GM10266 (cell line): ENCODE results near the gene ADGRB2.

Source experiments
- DNase-seq: peaks from one replicate; pipeline ENCODE4 v3.0.0; 2012; ENCODE audit errors: extremely low spot score
- TF ChIP-seq, protein P1 (sequence below): IDR thresholded peaks from 2 replicates; pipeline ENCODE4 v1.5.1; 2012; ENCODE audit warnings: mild to moderate bottlenecking, low read depth; ENCODE audit not compliant: control insufficient read depth, insufficient read depth; ENCODE audit errors: missing control alignments

The ADGRB2 gene

DNA sequence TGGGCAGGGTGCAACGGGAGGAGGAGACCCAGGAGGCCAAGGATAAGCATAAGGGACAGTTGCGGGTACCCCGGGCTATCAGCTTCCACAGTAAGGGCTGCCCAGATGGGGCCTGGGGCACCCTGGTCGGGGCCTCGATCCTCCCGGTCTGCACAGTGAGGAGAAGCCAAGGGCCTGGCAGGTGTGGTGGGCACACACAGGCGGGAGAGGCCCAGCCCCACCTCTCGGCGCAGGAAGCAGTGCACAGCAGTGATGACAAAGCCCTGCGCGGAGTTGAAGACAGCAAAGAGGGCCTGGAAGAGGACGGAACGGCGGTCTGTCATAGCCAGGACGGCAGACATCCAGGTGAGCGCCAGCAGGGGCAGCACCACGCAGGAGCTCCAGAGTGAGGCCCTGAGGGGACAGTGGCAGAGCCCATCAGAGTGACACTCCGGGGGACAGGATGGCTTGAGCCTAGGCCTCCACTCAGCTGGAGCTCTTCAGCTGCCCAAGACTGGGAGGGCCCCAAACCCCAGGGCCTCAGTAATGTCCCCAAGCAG is 31.3 kb downstream of the ADGRB2 start:
- DNase-seq: no peak
- TF ChIP-seq, protein P1, sequence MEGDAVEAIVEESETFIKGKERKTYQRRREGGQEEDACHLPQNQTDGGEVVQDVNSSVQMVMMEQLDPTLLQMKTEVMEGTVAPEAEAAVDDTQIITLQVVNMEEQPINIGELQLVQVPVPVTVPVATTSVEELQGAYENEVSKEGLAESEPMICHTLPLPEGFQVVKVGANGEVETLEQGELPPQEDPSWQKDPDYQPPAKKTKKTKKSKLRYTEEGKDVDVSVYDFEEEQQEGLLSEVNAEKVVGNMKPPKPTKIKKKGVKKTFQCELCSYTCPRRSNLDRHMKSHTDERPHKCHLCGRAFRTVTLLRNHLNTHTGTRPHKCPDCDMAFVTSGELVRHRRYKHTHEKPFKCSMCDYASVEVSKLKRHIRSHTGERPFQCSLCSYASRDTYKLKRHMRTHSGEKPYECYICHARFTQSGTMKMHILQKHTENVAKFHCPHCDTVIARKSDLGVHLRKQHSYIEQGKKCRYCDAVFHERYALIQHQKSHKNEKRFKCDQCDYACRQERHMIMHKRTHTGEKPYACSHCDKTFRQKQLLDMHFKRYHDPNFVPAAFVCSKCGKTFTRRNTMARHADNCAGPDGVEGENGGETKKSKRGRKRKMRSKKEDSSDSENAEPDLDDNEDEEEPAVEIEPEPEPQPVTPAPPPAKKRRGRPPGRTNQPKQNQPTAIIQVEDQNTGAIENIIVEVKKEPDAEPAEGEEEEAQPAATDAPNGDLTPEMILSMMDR: no peak

DNA sequence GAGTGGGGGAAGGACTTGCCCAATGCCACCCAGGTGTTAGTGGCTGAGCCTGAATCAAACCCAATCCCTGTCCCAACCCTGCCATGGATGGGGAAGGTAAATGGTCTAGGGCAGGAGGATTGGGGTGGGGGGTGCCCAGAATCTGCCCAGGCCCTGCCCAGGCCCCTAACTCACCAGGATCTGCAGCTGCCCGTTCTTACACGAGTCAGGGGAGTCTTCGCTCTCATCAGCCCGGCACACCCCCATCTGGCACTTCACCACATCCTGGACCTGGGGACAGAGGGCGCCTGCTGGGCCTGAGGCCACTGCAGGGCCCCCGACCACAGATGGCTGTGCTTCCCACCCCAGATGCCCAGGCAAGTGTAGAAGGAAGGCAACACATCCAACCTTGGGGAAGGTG is 31.8 kb downstream of the ADGRB2 start:
- DNase-seq: no peak
- TF ChIP-seq, protein P1: no peak

DNA sequence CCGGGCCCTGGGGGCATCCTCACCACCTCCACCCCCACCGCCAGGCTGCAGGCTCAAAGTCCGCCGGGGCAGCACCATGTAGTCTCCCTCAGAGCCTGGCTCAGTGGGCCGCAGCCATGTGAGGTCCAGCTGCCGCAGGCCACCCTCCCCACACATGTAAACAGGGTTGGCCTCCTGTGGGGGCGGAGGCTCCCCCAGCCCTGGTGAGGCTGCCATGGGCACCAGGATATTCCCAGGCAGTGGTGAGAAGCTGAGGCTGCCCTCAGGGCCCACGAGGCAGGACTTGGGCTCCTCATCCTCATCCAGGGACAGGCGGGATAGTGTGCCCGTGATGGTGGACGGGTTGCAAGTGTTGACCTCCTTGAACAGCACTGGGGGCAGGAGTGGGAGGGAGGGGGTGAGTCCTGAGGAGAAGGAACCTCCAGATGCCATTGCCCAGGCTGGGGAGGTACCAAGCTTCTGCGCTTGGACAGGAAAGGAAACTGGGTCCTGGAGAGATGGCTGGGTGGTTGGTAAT is 33.0 kb downstream of the ADGRB2 start:
- no peak for DNase-seq
- TF ChIP-seq, protein P1: no peak

DNA sequence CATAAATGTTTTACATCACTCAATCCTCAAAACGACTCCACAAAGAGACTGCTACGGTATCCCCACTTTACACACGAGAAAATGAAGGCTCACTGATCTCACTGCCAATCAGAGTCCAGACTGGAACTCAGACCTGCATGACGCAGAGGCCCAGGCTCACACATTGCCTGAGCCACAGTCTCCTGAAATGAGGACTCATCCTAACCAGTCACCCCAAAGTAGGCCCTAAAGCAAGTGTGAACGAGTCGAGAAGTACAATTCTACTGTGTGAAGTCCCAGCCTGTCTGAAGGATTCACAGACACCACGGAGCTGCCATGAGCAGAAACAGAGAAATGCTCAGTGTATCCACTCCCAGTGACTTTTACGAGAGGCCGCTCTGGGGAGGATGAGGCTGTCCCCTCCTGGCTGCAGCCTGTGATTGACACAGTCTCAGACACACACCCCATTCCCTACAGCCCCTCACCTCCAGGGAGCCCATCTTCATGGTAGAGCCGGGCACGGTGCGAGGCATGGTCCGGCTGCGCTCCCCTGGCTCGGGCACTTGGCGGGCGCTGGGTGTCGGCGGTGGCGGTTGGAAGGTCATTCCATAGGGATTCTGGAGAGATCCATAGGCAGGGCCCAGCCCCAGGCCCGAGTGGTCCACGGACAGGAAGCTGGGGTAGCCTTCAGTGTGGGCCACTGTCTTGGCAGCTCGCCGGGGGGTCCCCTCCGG is 33.6 kb downstream of the ADGRB2 start:
- DNase-seq: no peak
- TF ChIP-seq, protein P1: no peak

DNA sequence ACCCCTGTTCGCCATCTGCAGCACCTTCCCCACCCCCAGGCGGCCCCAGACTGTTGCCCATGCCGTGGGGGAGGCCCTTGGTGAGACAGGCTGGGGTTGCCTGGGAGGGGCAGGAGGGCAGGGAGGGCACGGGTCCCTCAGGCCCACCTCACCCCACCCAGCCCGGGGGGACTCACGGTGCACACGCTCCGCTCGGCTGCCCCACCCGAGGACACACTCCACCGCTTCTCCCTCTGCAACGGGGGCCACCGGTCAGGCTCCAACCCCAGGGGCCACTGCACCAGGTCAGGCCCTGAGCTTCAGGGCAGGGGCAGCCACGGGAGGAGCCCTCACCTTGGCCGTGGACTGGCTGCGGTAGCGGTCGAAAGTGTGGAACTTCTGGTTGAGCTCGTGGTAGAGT is 36.3 kb downstream of the ADGRB2 start:
- TF ChIP-seq, protein P1: no peak
- no peak for DNase-seq

DNA sequence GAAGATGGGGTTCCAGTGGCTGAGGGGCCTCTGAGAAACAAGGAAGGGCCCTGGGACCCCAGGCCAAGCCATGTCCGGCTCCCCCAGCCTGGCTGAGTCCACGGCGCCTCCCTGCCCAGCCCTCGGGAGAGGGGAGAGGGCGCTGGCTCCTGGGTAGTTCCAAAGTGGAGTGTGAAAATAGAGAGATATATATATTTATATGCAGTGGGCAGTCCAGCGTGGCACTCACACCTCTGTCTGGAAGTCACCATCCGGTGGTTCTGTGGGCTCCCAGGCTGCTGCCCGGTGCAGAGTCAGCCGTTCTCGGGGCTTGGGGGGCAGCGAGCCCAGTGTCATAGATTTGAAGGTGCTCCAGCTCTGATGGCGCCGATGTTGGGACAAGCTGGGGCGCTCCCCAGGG is 36.9 kb downstream of the ADGRB2 start:
- TF ChIP-seq, protein P1: no peak
- DNase-seq: no peak

DNA sequence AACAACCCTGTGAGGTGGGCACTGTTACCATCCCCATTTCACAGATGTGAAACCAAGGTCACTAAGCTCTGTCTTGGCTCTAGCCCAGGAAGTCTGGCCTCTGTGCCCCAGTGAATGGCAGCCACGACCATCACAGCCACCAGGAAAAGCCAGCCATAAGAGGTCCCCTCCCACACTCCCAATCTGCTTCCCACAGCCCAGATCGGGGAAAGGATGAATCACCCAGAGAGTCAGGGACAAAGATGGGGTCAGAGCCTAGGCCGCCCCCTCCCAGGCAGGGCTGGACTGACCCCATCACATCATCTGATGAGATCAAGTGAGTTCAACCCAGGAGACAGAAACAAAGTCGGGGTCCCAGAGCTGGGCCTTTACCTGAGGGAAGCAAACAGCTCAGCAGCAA is 37.4 kb downstream of the ADGRB2 start:
- TF ChIP-seq, protein P1: no peak
- DNase-seq: no peak
